GM23248 (cell line): ENCODE measurements around the gene ALAS2. TPM values are rescaled to one million over a fixed set of nuclear protein-coding genes. Genes with fewer than 3 reads are reported as not detected.

Experiments
- DNase-seq: peaks from one replicate; pipeline ENCODE4 v3.0.0-alpha.2; 2015
- H2AFZ ChIP-seq: fragments of 200-600 bp; sonication (generic); 2 replicates; pipeline ENCODE4 v1.6.1; 2016; ENCODE audit warnings: antibody characterized with exemption
- H3F3A ChIP-seq: fragments of 200-600 bp; sonication (generic); 2 replicates; pipeline ENCODE4 v1.6.1; 2016; ENCODE audit warnings: mild to moderate bottlenecking, antibody characterized with exemption, mixed run types; ENCODE audit not compliant: insufficient read depth
- H3K27ac ChIP-seq: fragments of 200-600 bp; sonication (generic); 2 replicates; pipeline ENCODE4 v1.5.1; 2016; ENCODE audit warnings: mild to moderate bottlenecking
- H3K27me3 ChIP-seq: fragments of 200-600 bp; sonication (generic); replicated peaks from 2 replicates; pipeline ENCODE4 v1.6.1; 2016; ENCODE audit warnings: mild to moderate bottlenecking; ENCODE audit not compliant: insufficient read depth
- H3K36me3 ChIP-seq: fragments of 200-600 bp; sonication (generic); 2 replicates; pipeline ENCODE4 v1.6.1; 2016; ENCODE audit warnings: low read depth, mild to moderate bottlenecking
- H3K4me1 ChIP-seq: fragments of 200-600 bp; sonication (generic); 2 replicates; pipeline ENCODE4 v1.6.1; 2016; ENCODE audit warnings: mild to moderate bottlenecking; ENCODE audit not compliant: insufficient read depth
- H3K4me2 ChIP-seq: fragments of 200-600 bp; sonication (generic); one replicate; pipeline ENCODE4 v1.6.1; 2016; ENCODE audit warnings: mild to moderate bottlenecking; ENCODE audit not compliant: unreplicated experiment
- H3K4me3 ChIP-seq: fragments of 200-600 bp; sonication (generic); 2 replicates; pipeline ENCODE4 v1.5.1; 2016; ENCODE audit warnings: mild to moderate bottlenecking
- H3K79me2 ChIP-seq: fragments of 200-600 bp; sonication (generic); 2 replicates; pipeline ENCODE4 v1.6.1; 2016; ENCODE audit warnings: mild to moderate bottlenecking; ENCODE audit not compliant: insufficient read depth
- H3K9ac ChIP-seq: fragments of 200-600 bp; sonication (generic); 2 replicates; pipeline ENCODE4 v1.6.1; 2016; ENCODE audit warnings: mild to moderate bottlenecking
- H3K9me2 ChIP-seq: fragments of 200-600 bp; sonication (generic); 2 replicates; pipeline ENCODE4 v1.6.1; 2016; ENCODE audit warnings: mixed run types, mild to moderate bottlenecking, moderate library complexity; ENCODE audit not compliant: insufficient read depth
- H3K9me3 ChIP-seq: fragments of 200-600 bp; sonication (generic); one replicate; pipeline ENCODE4 v1.6.1; 2017; ENCODE audit warnings: low read depth
- H4K20me1 ChIP-seq: fragments of 200-600 bp; sonication (generic); 2 replicates; pipeline ENCODE4 v1.6.0; 2016; ENCODE audit not compliant: insufficient read depth
- EZH2 ChIP-seq: fragments of 200-600 bp; sonication (generic); IDR thresholded peaks from 2 replicates; pipeline ENCODE4 v1.6.1; 2018; ENCODE audit warnings: antibody characterized with exemption, mild to moderate bottlenecking; ENCODE audit not compliant: insufficient read depth, poor library complexity, severe bottlenecking
- EZH2phosphoT487 ChIP-seq: fragments of 200-600 bp; sonication (generic); IDR thresholded peaks from 2 replicates; pipeline ENCODE4 v1.6.1; 2018; ENCODE audit warnings: antibody characterized with exemption, moderate library complexity, mild to moderate bottlenecking, low read depth; ENCODE audit not compliant: insufficient read depth
- WGBS, 2 experiments: methylation state at CpG; one replicate each; pipeline ENCODE4 v1.1.6; 2015 to 2017; ENCODE audit warnings: low lambda C conversion rate in 2 of 2, low coverage in 1 of 2; ENCODE audit errors: missing lambda C conversion rate in 2 of 2; 5-methylcytosine and 5-hydroxymethylcytosine counted together
- in situ Hi-C: fragments of 300-500 bp; cut with MboI; formaldehyde crosslinking; loops from 2 replicates; pipeline ENCODE4 v1.15.0; 2020
- polyA plus RNA-seq: library from polyadenylated mRNA; unstranded; fragments of >200 nt; fragmentation: Nextera tagmentation; extraction: Ambion mirVana; gene quantifications from 2 replicates; pipeline ENCODE4 v1.2.1, GENCODE V29; 2016
- total RNA-seq: library from RNA; depleted of rRNA; stranded (reverse); fragments of >200 nt; shearing (Covaris generic); gene quantifications from 2 replicates; pipeline ENCODE4 v1.2.3, GENCODE V29; 2014

Gene ALAS2
- total and polyA plus RNA-seq, 2 experiments from 2014 or later = not detected

- Histone ChIP-seq H3K9me2 (no peaks in the 10 kb centered on the region), H3K4me1 (0 out of 2 replicates have a peak, but pooled peaks cover 5% of the 10 kb centered on the region), H3K9ac (no peak overlapping the region), H4K20me1 (no peaks in the 10 kb centered on the region), H3K4me2 (no peak overlapping the region), H3F3A (no peaks in the 10 kb centered on the region), H2AFZ (no peak overlapping the region), H3K9me3 (no peaks in the 10 kb centered on the region), H3K27ac (no peak overlapping the region), H3K27me3 (no peaks in the 10 kb centered on the region), H3K36me3 (peaks cover 3% of the 10 kb centered on the region; the same call in 1 of the 2 replicates), H3K4me3 (no peak overlapping the region), H3K79me2 (no peaks in the 10 kb centered on the region)
- TF ChIP-seq EZH2 (no peak), EZH2phosphoT487 (no peak)
- DNase-seq = peak; percentile 37
- WGBS, 2 experiments = 80 to 90% methylated on average over 5 of the region's 6 CpGs
- in situ Hi-C loops = no loop called here
These were observed 23.1 kb downstream of the ALAS2 start for GRCh38 chrX:55007656-55008055.

- H3K4me2 ChIP-seq = no peak overlapping the region
- no peaks in the 10 kb centered on the region for H3K9me3 ChIP-seq
- H3K9ac ChIP-seq = no peak overlapping the region
- no peaks in the 10 kb centered on the region for H3K9me2 ChIP-seq
- 97 to 99% methylated on average over 7 to 12 of the region's 18 CpGs for WGBS, 2 experiments
- H3K4me1 ChIP-seq = 0 out of 2 replicates have a peak, but pooled peaks cover 5% of the 10 kb centered on the region
- no peak overlapping the region for H3K4me3 ChIP-seq
- no peaks in the 10 kb centered on the region for H3F3A ChIP-seq
- no peak overlapping the region for H3K27ac ChIP-seq
- H3K36me3 ChIP-seq = peaks cover 3% of the 10 kb centered on the region; the same call in 1 of the 2 replicates
- DNase-seq = no peak
- H3K27me3 ChIP-seq = no peaks in the 10 kb centered on the region
- in situ Hi-C loops = no loop called here
- TF ChIP-seq EZH2 (no peak), EZH2phosphoT487 (no peak)
- H2AFZ ChIP-seq = no peak overlapping the region
- no peaks in the 10 kb centered on the region for H4K20me1 ChIP-seq
- H3K79me2 ChIP-seq = no peaks in the 10 kb centered on the region
These were observed 23.8 kb downstream of the ALAS2 start for GRCh38 chrX:55006827-55007621.

GRCh38 chrX:55005256-55005655 is 25.5 kb downstream of the ALAS2 start:
- H3K4me1 ChIP-seq = 0 out of 2 replicates have a peak, but pooled peaks cover 5% of the 10 kb centered on the region

GRCh38 chrX:55004231-55004630 is 26.5 kb downstream of the ALAS2 start:
- H3K9me3 ChIP-seq = no peaks in the 10 kb centered on the region
- H3K4me2 ChIP-seq = no peak overlapping the region
- DNase-seq = no peak
- in situ Hi-C loops = no loop called here
- H3F3A ChIP-seq = no peaks in the 10 kb centered on the region
- H3K27ac ChIP-seq = no peak overlapping the region
- H3K9me2 ChIP-seq = no peaks in the 10 kb centered on the region
- peaks cover 14% of the 10 kb centered on the region for H3K79me2 ChIP-seq
- H3K36me3 ChIP-seq = peaks cover 3% of the 10 kb centered on the region; the same call in 1 of the 2 replicates
- H4K20me1 ChIP-seq = no peaks in the 10 kb centered on the region
- H3K9ac ChIP-seq = no peak overlapping the region
- no peak for TF ChIP-seq EZH2phosphoT487
- TF ChIP-seq EZH2 = no peak
- WGBS, 2 experiments = 100% methylated on average over 1 of the region's 1 CpG
- H3K4me3 ChIP-seq = no peak overlapping the region
- H2AFZ ChIP-seq = no peak overlapping the region
- H3K4me1 ChIP-seq = 0 out of 2 replicates have a peak, but pooled peaks cover 5% of the 10 kb centered on the region
- H3K27me3 ChIP-seq = no peaks in the 10 kb centered on the region

More at GRCh38 chrX:55005256-55005655, 25.5 kb downstream of the ALAS2 start:
- no peaks in the 10 kb centered on the region for H3K27me3 ChIP-seq
- peaks cover 13% of the 10 kb centered on the region for H3K79me2 ChIP-seq
- no peaks in the 10 kb centered on the region for H4K20me1 ChIP-seq
- in situ Hi-C loops = no loop called here
- no peak overlapping the region for H3K4me2 ChIP-seq
- TF ChIP-seq EZH2phosphoT487 (no peak), EZH2 (no peak)
- no peaks in the 10 kb centered on the region for H3F3A ChIP-seq
- H3K9ac ChIP-seq = no peak overlapping the region
- no peak overlapping the region for H3K27ac ChIP-seq
- H2AFZ ChIP-seq = no peak overlapping the region
- H3K4me3 ChIP-seq = no peak overlapping the region
- H3K36me3 ChIP-seq = peaks cover 3% of the 10 kb centered on the region; the same call in 1 of the 2 replicates
- no peaks in the 10 kb centered on the region for H3K9me2 ChIP-seq
- no peak for DNase-seq
- no peaks in the 10 kb centered on the region for H3K9me3 ChIP-seq
